HG03039 (cell line): ENCODE results near the gene VSIR.

Experiments used
- ATAC-seq: cut with Tn5 transposase; IDR thresholded peaks from one replicate; pipeline ENCODE4 v1.9.1; 2021; ENCODE audit warnings: mild to moderate bottlenecking, moderate library complexity; ENCODE audit not compliant: unreplicated experiment

VSIR gene

DNA sequence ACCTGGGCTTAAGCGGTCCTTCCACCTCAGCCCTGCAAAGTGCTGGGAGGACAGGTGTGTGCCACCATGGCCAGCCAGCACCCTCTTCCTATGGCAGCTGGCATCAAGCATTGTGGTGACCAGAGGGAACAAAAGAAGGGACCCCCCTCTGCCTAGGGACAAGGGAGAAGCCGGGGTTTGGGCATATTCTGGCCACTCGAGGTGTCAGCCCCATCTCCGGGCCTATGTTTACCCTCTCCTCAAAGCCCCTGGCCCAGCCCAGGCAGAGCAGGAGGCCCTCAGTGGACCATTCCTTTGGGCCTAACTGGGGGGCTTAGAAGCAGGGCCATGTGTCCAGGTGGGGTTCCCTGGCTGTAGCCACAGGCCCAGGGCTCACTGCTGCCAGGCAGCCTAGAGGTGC, 23.9 kb downstream of the VSIR start:
- ATAC-seq: no peak

DNA sequence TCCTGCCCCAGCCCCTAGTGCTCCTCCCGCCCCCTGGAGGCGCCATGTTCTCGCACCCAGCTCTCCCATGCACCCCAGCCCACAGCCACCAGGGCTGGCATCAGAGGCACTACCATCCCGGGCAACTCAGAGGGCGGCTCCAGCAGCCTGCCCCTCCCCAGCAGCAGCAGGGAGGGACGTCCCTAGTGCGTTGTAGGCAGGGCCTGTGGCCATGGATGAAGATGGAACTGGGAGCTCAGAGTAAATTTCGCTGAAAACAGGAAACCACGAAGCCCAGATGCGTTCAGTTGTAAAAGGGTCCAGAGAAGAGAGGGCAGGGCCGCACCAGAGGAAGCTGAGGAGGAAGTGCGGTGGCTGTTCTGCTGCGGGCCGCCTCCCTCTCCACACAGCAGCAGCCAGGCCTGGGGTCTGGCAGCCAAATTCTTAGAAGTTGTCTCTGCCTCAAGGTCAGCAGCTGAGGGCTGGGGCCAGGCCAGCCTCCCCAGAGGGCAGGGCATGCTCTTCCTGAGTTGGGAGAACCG, 24.6 kb downstream of the VSIR start:
- ATAC-seq: no peak

DNA sequence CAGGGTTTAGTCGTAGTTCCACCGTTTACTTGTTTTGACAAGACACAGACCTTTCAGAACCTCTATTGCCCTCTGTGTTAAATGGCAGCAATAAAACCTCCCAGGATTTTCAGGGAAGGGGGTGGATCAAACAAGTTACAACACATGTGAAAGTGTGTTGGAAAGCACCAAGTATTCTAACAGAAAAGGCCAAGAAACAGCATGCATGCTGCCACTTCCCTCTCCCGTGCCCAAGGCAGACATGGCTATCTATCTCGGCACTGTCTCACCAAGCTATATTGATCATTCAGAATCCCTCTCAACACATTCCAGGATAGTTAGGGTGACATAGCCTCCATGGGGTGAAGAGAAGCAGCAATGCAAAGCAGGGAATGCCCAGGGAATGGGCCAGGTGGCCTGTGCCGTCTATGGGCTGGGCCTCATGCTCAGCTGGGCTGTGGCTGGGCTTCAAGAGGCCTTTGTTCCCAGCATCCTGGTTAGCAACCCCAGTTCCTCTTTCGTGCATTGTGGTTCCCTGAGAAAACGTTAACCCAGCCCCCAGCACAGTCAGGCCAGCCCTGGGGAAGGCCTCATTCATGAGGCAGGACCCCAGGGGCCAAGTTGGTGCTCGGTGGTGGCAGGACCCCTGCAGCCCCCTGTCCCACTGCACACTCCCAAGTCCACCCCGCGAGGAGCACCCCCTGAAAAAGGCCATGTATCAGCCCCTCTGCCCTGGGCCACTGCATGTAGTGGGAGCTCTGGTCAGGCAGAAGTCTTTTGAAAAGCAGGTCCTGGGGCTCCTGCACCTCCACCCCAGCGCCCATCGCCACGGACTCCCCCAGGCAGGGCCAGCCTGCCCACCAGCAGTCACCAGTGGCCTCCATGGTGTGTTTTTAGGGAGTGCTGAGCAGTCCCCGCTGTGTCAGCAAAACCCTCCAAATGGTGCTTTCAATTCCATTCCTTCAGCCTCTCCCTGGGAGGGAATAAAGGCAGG, 25.5 kb downstream of the VSIR start:
- ATAC-seq: no peak

DNA sequence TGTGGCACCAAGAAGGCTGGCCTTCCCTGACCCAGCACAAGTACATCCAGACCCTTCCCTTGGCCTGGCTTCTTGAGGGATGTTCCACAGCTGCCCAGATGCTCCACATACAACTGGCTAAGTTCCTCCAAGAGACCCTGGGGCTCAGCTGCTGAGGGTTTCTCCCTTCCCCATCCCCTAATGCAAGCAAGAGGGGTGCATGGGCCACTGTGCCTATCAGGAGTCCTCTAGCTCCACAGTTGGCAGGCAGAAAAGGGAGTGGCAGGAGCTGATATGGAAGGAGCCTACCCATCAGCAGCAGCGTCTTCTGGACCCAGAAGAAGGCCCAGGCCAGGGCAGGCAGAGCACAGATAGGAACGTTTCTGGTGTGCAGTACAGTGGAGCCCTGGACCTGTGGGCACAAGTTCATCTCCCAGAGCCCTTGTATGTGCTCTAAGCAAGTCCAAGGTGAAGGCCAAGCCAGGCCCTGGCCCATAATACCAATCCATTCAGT, 26.2 kb downstream of the VSIR start:
- ATAC-seq: no peak

DNA sequence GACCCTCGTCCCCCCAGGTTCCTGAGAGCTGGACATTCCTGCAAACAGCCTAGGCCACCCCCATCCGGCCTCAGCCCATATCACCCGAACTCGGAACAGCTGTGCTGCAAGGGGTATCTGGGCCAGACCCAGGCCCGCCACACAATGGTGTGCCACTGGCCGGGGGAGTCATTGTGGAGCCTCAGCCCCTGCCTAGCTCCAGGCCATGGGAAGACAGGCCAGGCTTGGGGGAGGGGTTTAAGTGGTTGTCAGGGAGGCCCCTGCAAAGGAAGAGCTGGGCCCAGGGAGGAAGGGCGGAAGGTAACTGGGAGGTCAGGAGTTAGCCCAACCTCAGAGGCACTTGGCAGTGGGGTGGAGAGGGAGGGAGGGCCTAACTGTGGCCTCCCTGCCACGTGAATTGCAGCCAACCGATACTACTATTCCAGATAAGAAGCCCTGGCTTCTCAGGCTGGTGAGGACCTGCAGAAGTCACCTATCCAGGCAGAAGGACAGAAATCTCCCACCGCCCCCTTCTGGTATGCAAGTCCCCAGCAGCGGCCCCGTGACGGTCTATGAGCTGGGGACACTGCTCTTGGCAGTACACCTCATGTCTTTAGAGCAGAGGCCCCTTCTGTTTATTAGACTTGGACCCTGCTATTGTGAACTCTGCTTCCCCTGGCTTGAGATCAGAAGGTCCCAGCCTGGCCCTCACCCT, 26.8 kb downstream of the VSIR start:
- no peak for ATAC-seq

DNA sequence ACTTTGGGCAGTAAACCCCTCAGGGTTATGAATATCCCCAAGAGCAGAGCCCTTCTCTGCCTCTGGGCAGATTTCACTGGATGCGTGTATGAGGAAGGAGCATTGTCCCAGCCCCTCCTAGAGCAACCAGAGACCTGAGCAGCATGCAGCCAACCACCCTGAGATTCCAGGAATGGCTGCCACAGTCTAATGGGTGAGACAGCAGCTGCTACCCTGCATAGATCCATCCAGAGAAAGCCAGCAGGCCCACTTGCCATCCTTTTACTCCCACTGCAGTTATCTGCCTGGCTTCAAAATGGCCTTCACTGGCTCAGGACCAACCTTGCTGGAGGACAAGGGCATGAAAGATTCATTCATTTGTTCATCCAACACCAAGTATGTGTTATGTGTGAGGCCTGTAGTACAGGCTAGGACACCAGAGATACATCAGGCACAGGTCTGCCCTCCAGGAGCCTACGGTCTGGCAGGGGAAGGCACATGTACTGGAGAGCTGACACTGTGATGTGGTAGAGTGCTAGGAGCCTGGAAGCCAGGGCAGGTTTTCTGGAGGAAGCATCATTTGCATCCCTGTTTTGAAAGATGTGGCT, 27.6 kb downstream of the VSIR start:
- no peak for ATAC-seq

DNA sequence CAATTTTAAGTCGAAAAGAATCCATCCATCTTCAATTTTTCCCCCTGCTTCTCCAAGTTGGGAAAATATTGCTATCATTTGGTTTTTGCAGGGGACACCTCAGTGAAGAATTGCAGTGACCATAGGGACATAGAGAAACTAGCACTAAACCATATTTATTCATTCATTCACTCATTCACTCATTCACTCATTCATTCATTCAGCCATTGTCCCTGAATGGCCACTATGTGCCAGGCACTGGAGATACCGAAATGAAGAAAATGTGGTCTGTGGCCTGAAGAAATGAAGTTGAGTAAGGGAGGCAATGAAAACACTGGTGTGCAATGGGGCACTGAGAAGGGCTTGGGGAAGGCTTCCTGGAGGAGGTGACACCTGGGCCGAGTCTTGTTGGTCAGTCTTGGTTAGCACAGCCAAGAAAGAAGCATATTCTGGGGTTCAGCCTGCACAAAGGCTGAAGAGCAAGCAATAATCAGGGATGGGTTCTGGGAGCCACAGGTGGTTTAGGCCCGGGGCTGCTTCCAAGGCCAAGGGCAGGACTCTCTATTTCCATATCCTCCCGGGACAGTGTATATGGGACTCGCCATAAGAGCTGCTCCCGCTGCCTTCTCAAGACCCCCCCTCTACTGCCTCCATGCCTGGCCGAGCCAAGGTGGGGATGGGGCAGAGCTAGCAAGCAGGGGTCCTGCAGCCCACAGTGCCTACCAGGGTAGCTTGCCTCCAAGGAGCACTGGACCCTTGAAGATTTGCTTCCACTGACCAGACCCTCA, 28.2 kb downstream of the VSIR start:
- ATAC-seq: no peak

DNA sequence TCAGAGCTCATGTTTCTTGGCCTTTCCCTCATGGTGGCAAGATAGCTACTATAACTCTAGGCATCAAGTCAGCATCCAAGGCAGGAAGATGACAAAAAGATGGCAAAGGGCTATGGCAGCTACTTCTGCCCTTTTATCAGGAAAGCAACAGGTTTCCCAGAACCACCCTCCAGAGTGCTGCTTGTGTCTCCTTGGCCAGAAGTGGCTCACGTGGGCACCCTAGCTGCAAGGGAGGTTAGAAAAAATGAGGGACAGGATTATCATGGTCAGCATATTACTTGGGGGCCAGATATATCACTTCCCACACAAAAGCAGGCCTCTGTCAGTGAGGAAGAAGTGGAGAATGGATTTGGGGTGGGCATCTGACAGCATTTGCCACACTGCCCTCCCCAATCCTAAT, 29.5 kb downstream of the VSIR start:
- ATAC-seq: no peak

DNA sequence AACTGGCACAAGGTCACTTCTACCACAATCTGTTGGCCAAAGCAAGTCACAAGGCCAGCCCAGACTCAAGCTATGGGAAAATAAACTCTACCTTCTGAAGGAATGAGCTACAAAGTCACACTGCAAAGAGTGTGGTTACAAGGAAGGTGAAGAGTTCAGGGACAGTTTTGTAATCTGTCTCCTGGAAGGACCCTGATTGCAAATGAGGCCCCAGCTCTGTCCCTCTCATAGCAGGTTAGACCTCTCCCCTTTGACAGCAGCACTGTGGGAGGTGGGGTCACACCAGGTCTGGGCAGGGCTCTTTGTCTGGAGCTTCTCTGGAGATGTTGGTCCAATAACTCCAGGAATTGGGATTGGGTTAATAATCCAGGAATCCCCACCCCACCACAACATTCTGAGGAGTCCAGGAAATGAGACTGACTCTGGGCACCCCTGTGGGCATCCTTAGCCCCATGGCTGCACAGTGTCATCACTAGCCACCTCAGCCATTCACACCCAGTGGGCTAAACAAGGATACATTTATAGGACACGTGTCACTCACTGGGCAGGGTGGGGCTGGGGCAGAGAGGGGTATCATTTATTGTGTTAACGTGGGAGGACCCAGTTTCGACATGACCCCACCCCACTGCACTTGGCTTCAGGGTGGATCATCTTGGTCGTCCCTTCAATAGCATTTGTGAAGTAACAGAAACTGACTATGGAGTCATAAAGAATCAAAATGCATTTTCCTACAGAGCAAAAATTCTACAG, 30.1 kb downstream of the VSIR start:
- ATAC-seq: no peak

DNA sequence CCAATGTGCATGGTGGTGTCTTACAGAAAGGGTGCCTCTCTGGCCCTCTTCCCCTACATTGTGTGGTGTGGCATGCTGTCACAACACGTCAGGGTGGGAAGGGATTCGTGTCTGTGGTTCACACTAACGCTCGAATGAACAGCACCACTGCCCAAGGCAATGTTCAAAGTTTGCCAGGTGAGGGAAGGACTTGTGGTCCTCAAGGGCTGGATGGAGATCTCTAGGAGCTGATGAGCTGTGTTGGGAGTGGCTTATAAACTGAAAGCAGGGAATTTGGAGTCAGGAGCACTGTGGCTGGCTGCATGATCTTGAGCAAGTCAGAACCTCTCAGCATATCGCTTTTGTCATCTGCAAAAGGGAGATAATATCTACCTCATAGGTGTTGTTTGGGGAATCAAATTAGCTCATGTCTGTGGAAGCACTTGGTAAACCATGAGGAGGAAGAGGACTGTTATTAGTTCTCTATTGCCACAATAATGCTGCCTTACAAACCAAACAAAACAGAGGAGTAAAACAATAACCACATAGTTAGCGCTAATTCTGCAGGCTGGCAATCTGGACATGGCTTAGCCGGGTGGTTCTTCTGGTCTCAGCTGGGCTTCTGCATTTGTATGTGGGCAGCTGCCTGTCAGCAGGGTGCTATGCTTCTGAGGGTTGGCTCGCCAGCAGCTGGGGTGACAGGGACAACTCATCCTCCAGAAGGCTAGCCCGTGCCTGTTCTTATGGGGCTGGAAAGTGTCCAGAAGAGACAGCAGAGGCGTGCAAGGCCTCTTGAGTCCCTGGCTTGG, 30.8 kb downstream of the VSIR start:
- ATAC-seq: no peak

DNA sequence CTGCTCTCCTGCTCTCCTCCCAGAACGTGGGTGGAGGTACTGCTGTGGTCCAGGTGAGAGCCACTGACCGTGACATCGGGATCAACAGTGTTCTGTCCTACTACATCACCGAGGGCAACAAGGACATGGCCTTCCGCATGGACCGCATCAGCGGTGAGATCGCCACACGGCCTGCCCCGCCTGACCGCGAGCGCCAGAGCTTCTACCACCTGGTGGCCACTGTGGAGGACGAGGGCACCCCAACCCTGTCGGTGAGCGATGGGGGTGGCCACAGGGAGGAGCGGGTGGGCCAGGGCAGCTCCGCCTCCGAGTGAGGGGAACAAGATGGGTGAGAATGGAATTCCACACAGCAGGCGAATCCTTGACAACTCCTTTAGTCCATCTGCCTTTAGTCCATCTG, 31.6 kb downstream of the VSIR start:
- no peak for ATAC-seq

DNA sequence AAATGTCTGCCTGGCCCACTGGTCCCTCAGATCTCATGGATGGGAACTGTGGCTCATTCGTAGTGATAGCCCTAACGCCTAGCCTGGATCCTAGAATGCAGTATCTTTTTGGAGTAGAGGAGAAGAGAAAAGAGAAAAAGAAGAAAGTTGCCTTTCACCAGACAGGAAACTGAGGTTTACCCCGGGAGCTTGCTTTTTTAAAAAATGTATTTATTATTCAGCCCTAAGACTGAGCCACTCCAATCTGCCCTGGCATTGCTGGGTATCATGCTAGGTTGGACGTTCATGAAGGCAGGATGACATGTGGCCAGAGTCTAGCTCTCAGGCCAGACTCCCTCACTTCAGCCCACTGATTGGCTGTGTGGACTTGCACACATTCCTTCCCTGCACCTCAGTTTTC, 32.3 kb downstream of the VSIR start:
- no peak for ATAC-seq

DNA sequence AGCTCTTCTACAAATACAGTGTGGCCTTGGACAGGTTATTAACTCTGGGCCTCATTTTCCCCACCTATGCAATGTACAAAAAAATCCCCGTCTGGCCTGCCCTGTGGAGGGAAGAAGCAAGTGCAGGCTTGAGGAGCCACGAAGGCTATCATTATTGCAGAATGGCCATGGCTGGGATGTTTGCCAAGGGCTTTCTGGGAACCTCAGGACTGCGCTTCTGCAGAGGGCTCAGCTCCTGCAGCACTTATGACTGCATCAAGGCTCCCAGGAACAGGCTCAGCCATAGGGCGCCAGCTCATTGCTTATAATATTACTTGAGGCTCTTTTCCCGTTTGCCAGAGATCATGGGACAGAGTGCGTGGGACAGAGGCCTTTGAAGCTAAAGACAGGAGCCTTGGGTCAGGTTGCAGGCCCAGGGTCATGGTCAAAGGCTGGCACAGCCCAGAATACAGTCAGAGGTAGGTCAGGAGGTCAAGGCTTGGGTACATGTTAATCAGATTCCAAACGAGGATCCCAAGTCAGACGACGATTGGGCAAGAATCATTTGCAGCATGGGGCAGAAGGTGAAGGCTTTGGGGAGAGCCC, 33.2 kb downstream of the VSIR start:
- ATAC-seq: no peak

DNA sequence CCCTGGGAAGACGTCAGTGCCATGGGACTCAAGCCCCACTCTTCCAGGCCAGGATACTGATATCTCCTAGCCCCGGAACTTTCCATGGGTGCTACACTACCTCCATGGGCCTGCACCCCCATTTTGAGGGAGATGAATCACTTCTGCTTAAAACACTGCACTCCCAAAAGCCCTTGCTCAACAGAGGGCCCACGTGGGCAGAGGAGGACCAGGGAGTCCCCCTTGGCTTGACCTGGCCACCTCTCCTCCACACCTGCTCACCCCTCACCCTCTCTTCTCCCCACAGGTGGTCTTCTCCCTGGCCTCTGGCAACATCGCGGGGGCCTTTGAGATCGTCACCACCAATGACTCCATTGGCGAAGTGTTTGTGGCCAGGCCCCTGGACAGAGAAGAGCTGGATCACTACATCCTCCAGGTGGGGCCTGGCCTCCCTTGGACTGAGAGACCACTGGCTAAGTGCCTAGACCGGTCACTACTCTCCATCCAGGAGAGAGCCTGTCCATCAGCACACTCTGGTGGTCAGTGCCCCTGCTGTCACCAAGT, 33.9 kb downstream of the VSIR start:
- no peak for ATAC-seq

DNA sequence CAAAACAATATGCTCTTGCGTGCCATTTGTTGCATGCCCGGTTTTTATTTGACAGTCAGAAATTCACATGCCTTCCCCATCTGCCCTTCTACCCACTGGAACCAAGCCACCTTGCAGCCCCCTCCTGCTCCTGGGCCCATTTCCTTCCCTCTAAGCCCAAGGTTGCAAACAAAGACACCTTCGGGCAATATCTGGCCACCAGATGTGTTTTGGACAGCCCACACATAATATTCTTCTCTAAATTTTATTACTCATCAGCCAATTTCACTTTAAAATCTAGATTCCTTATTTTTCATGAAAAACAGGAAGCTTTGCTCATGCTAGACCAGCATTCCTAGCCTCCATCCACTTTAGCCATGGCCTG, 35.5 kb downstream of the VSIR start:
- no peak for ATAC-seq

DNA sequence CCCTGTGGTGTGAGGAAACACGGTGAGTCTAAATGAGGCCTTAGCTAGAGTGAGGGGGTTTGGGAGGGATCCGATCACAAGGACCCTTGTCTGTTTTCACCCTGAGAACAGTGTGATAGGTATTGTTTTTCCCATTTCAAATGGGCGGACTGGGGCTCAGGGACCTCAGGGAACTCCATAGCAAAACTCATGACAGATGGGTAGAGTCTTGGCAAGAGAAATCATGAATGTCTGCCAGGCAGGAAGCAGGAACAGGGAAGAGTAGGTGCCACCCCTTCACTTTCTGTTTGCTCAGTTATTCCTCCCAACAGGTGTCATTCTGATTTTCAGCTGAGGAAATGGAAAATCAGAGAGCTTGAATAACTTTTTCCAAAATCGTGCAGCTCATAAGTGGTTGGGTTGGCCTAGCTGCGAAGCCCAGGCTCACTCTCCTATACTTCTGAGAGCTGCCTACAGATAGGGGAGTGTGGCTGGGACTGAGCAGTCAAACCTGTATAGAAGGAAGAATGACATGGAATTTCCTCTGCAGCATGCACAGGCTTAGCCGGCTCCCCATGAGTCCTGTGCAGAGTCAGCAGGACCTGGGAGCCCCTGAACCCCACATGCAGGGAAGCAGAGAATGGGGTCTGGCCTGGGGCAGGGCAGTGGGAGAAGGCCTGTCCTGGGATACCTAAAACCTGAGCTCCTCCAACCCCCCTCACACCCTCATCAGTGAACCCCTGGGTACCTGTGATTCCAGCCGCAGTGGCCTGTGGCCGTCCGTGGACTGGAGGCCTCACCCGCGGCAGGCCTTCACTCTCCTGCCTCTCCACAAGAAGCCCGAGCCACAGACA, 36.1 kb downstream of the VSIR start:
- no peak for ATAC-seq

DNA sequence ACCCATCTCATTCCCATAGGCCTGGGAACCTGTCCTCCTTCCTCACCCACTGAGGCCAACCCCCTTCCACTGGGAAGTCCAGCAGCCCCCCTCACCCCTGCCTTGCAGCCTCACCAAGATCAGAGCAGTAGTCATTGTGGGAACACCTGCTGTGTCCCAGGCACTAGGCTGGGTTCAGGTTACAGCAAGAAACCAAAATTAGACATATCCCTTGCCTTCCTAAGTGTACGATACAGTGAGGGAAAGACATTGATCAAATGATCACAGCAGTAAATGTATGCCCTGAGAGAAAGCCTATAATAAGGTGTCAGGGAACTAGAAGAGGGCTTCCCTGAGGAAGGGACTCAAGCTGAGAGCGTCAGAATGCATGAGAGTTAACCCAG, 36.8 kb downstream of the VSIR start:
- ATAC-seq: no peak
